H1 (cell line): ENCODE data around the gene ZNF280C. TPM values are rescaled to one million over a fixed set of nuclear protein-coding genes. Genes with fewer than 3 reads are reported as not detected.

Experiments
- CTCF ChIA-PET: fragments of 300-600 bp; sonication (Branson Sonifier 250); formaldehyde crosslinking; loops from one replicate; lab custom pipeline; 2021; ENCODE audit not compliant: partially characterized antibody; lab: Charles Lee
- POLR2A ChIA-PET: fragments of 300-600 bp; sonication (Branson Sonifier 250); formaldehyde crosslinking; loops from one replicate; lab custom pipeline; 2021; ENCODE audit warnings: inconsistent platforms; ENCODE audit not compliant: partially characterized antibody; lab: Charles Lee
- DNase-seq, 2 experiments: peaks; one replicate each; pipeline versions ENCODE4 v3.0.0 to v3.0.0-alpha.2; 2010 to 2022; ENCODE audit warnings: low spot score in 2 of 2, low read depth in 1 of 2, mixed read lengths in 1 of 2
- FAIRE-seq: peaks from 2 replicates; lab custom pipeline; 2011; peaks lifted over from hg19 to GRCh38; lab: Jason Lieb, UNC
- H2AFZ ChIP-seq: 2 replicates; pipeline ENCODE4 v1.8.1; 2012; ENCODE audit warnings: low read length, inconsistent platforms
- H2AK5ac ChIP-seq: 2 replicates; pipeline ENCODE4 v1.6.1; 2013; ENCODE audit warnings: low read depth, low read length
- H2BK120ac ChIP-seq: replicated peaks from 2 replicates; pipeline ENCODE3; 2013; ENCODE audit warnings: low read depth, low read length, inconsistent platforms
- H2BK12ac ChIP-seq: 2 replicates; pipeline ENCODE4 v1.6.1; 2013; ENCODE audit warnings: low read depth, low read length
- H2BK15ac ChIP-seq: 2 replicates; pipeline ENCODE4 v1.6.1; 2013; ENCODE audit warnings: low read length
- H2BK20ac ChIP-seq: 2 replicates; pipeline ENCODE4 v1.6.1; 2013; ENCODE audit warnings: low read length
- H2BK5ac ChIP-seq: 2 replicates; pipeline ENCODE4 v1.6.1; 2013; ENCODE audit warnings: low read depth, low read length
- H3K14ac ChIP-seq: 2 replicates; pipeline ENCODE4 v1.6.1; 2013; ENCODE audit warnings: inconsistent platforms; ENCODE audit not compliant: insufficient read length
- H3K18ac ChIP-seq: 2 replicates; pipeline ENCODE4 v1.6.1; 2013; ENCODE audit warnings: low read length; ENCODE audit errors: extremely low read depth
- H3K23ac ChIP-seq: 2 replicates; pipeline ENCODE4 v1.6.1; 2013; ENCODE audit warnings: inconsistent platforms; ENCODE audit not compliant: insufficient read length
- H3K23me2 ChIP-seq: 2 replicates; pipeline ENCODE4 v1.6.1; 2013; ENCODE audit warnings: low read depth, low read length
- H3K27ac ChIP-seq: 2 replicates; pipeline ENCODE4 v1.6.1; 2011; ENCODE audit warnings: low read depth, low read length, inconsistent platforms
- H3K27me3 ChIP-seq, 4 experiments: replicated peaks in 1 of 4; 1 replicate in 1 of 4; 2 replicates in 3 of 4; pipeline versions ENCODE4 v1.6.1 to v1.8.1; 2011 to 2013; ENCODE audit warnings: low read length in 3 of 4, mild to moderate bottlenecking in 3 of 4, inconsistent platforms in 2 of 4, mixed read lengths in 2 of 4, moderate library complexity in 1 of 4; ENCODE audit not compliant: control insufficient read depth in 3 of 4, insufficient read depth in 3 of 4; ENCODE audit errors: extremely low read depth in 1 of 4
- H3K36me3 ChIP-seq, 4 experiments: 2 replicates each; pipeline versions ENCODE4 v1.6.1 to v1.8.1; 2011 to 2013; ENCODE audit warnings: mild to moderate bottlenecking in 4 of 4, low read length in 3 of 4, moderate library complexity in 2 of 4, control low read depth in 1 of 4, inconsistent platforms in 1 of 4; ENCODE audit not compliant: insufficient read depth in 4 of 4, control insufficient read depth in 2 of 4
- H3K4ac ChIP-seq: replicated peaks from 2 replicates; pipeline ENCODE3; 2013; ENCODE audit warnings: low read length, low read depth, mixed read lengths, inconsistent platforms; ENCODE audit not compliant: insufficient read length
- H3K4me1 ChIP-seq, 4 experiments: replicated peaks in 1 of 4; 1 replicate in 1 of 4; 2 replicates in 3 of 4; pipeline versions ENCODE4 v1.6.1 to v1.8.1; 2011 to 2013; ENCODE audit warnings: low read length in 3 of 4, inconsistent platforms in 2 of 4, mixed read lengths in 1 of 4; ENCODE audit not compliant: insufficient read depth in 4 of 4, control insufficient read depth in 3 of 4
- H3K4me2 ChIP-seq, 2 experiments: 2 replicates each; pipeline versions ENCODE4 v1.6.1 to v1.8.1; 2011 to 2013; ENCODE audit warnings: low read depth in 2 of 2, low read length in 2 of 2, control low read depth in 1 of 2, inconsistent platforms in 1 of 2, mild to moderate bottlenecking in 1 of 2; ENCODE audit not compliant: insufficient read depth in 1 of 2
- H3K4me3 ChIP-seq, 4 experiments: fragments of 200-600, 300-600 bp in 1 of 4; sonication (generic), shearing (Covaris generic), sonication (Bioruptor Twin) in 1 of 4; 2 replicates each; pipeline versions ENCODE4 v1.5.1 to v1.8.1; 2011 to 2016; ENCODE audit warnings: low read length in 4 of 4, low read depth in 3 of 4, control low read depth in 2 of 4, inconsistent platforms in 2 of 4, mild to moderate bottlenecking in 2 of 4, mixed read lengths in 1 of 4, moderate library complexity in 1 of 4; ENCODE audit not compliant: insufficient read depth in 2 of 4; ENCODE audit errors: extremely low read depth in 1 of 4
- H3K56ac ChIP-seq: replicated peaks from 2 replicates; pipeline ENCODE3; 2013; ENCODE audit warnings: low read depth, mild to moderate bottlenecking, mixed read lengths, low read length, inconsistent platforms; ENCODE audit not compliant: insufficient read length
- H3K79me1 ChIP-seq: 2 replicates; pipeline ENCODE4 v1.6.1; 2013; ENCODE audit warnings: low read depth, low read length, control low read depth
- H3K79me2 ChIP-seq, 2 experiments: 2 replicates each; pipeline versions ENCODE4 v1.6.1 to v1.8.1; 2012 to 2013; ENCODE audit warnings: low read length in 2 of 2, mild to moderate bottlenecking in 2 of 2, inconsistent platforms in 1 of 2; ENCODE audit not compliant: insufficient read depth in 2 of 2, control insufficient read depth in 1 of 2
- H3K9ac ChIP-seq, 4 experiments: replicated peaks in 1 of 4; 1 replicate in 1 of 4; 2 replicates in 3 of 4; pipeline versions ENCODE4 v1.6.1 to v1.8.1; 2011 to 2013; ENCODE audit warnings: low read depth in 3 of 4, low read length in 3 of 4, control low read depth in 2 of 4, mild to moderate bottlenecking in 2 of 4, moderate library complexity in 2 of 4, inconsistent platforms in 1 of 4; ENCODE audit errors: extremely low read depth in 1 of 4
- H3K9me3 ChIP-seq, 2 experiments: 2 replicates each; pipeline versions ENCODE4 v1.6.1 to v1.8.1; 2012 to 2013; ENCODE audit warnings: mild to moderate bottlenecking in 2 of 2, moderate library complexity in 2 of 2, control low read depth in 1 of 2, inconsistent platforms in 1 of 2, low read depth in 1 of 2, low read length in 1 of 2, mixed read lengths in 1 of 2; ENCODE audit not compliant: insufficient read depth in 2 of 2
- H4K20me1 ChIP-seq, 2 experiments: replicated peaks in 1 of 2; 2 replicates each; pipeline versions ENCODE3 to v1.8.1; 2011 to 2013; ENCODE audit warnings: inconsistent platforms in 2 of 2, low read length in 2 of 2, mild to moderate bottlenecking in 1 of 2; ENCODE audit not compliant: insufficient read depth in 2 of 2, control insufficient read depth in 1 of 2
- H4K5ac ChIP-seq: 2 replicates; pipeline ENCODE4 v1.6.1; 2013; ENCODE audit warnings: low read length, low read depth, mixed read lengths, inconsistent platforms; ENCODE audit not compliant: insufficient read length
- H4K8ac ChIP-seq: 2 replicates; pipeline ENCODE4 v1.8.0; 2013; ENCODE audit warnings: mild to moderate bottlenecking, moderate library complexity, low read length, inconsistent platforms; ENCODE audit not compliant: insufficient read depth; ENCODE audit errors: extremely low read depth
- H4K91ac ChIP-seq: replicated peaks from 2 replicates; pipeline ENCODE3; 2013; ENCODE audit warnings: low read length, mixed read lengths, inconsistent platforms; ENCODE audit not compliant: insufficient read length
- CHD1 ChIP-seq: IDR thresholded peaks from 2 replicates; pipeline ENCODE4 v1.6.1; 2012; ENCODE audit warnings: low read depth, low read length, improper control_type of control experiment
- CREB1 ChIP-seq: IDR thresholded peaks from 2 replicates; pipeline ENCODE4 v1.6.1; 2012; ENCODE audit warnings: inconsistent platforms
- HDAC6 ChIP-seq: IDR thresholded peaks from one replicate; pipeline ENCODE4 v1.7.1; 2012; ENCODE audit warnings: low read depth, mild to moderate bottlenecking, inconsistent platforms, low read length, moderate library complexity
- KDM1A ChIP-seq: fragments of 200-600, 300-600 bp; sonication (generic); IDR thresholded peaks from 2 replicates; pipeline ENCODE4 v1.7.1; 2016; ENCODE audit warnings: mild to moderate bottlenecking, low read length, borderline replicate concordance
- NANOG ChIP-seq: IDR thresholded peaks from 2 replicates; pipeline ENCODE4 v1.6.1; 2011; ENCODE audit warnings: low read length, low read depth, mild to moderate bottlenecking, inconsistent platforms; ENCODE audit not compliant: insufficient read depth, poor library complexity, severe bottlenecking
- RNF2 ChIP-seq: fragments of 200-900, 300-1000 bp; sonication (generic); IDR thresholded peaks from 2 replicates; pipeline ENCODE4 v1.7.1; 2016; ENCODE audit warnings: borderline replicate concordance, low read depth, mild to moderate bottlenecking, antibody characterized with exemption, low read length; ENCODE audit not compliant: poor library complexity, severe bottlenecking; ENCODE audit errors: missing control alignments
- SIRT6 ChIP-seq: IDR thresholded peaks from one replicate; pipeline ENCODE4 v1.7.1; 2012; ENCODE audit warnings: low read length, inconsistent platforms
- SP1 ChIP-seq: IDR thresholded peaks from 2 replicates; pipeline ENCODE4 v1.6.1; 2011; ENCODE audit warnings: low read depth, low read length
- SRF ChIP-seq: IDR thresholded peaks from 2 replicates; pipeline ENCODE4 v1.6.1; 2011; ENCODE audit warnings: mild to moderate bottlenecking, low read depth, low read length, moderate library complexity
- polyA plus RNA-seq, 7 experiments: library from polyadenylated mRNA; depleted of rRNA in 3 of 7; stranded (reverse) in 5 of 7; unstranded in 2 of 7; fragments of >200 nt in 5 of 7; fragments of 200-250 nt in 2 of 7; gene quantifications; 1 replicate in 5 of 7; 2 replicates in 1 of 7; 4 replicates in 1 of 7; pipeline versions ENCODE4 v1.2.1 to v1.2.3, GENCODE V29; 2011 to 2013; ENCODE audit warnings: missing spikeins in 2 of 7, mixed read lengths in 2 of 7
- total RNA-seq: library from RNA; stranded (reverse); fragmentation: NEBNext Ultra II Directional; extraction: Animal tissue kit (Norgen Biotek cat#: 25700); gene quantifications from 2 replicates; pipeline ENCODE4 v1.2.1, GENCODE V29; 2021
- TF ChIP-seq, protein P1 (sequence below): IDR thresholded peaks from 2 replicates; pipeline ENCODE4 v1.6.1; 2012; ENCODE audit warnings: inconsistent platforms

Gene ZNF280C
- total and polyA plus RNA-seq, 2 of the 8 experiments (the other 6 are each of a cell fraction or from before 2014, with no cell fraction given) = 8.4 to 13.4 TPM

GRCh38 chrX:130245441-130245840 lies 23.3 kb downstream of the ZNF280C start:
- Histone ChIP-seq H3K4me1 (no peaks in the 10 kb centered on the region), H2AFZ (no peak overlapping the region), H3K18ac (no peak overlapping the region), H4K8ac (no peak overlapping the region), H3K9me3 (no peaks in the 10 kb centered on the region), H3K4me2 (no peak overlapping the region), H2BK20ac (no peak overlapping the region), H3K79me1 (0 out of 2 replicates have a peak, but pooled peaks cover 3% of the 10 kb centered on the region), H2BK5ac (no peak overlapping the region), H3K56ac (no peak overlapping the region), H4K5ac (no peak overlapping the region), H3K23ac (no peak overlapping the region), H3K4me3 (no peak overlapping the region), H3K4ac (no peak overlapping the region), H2BK120ac (no peak overlapping the region), H3K27me3 (no peaks in the 10 kb centered on the region), H3K9ac (no peak overlapping the region), H3K14ac (no peak overlapping the region), H2BK12ac (no peak overlapping the region), H3K36me3 (peaks cover 0 to 44% (median 17%) of the 10 kb centered on the region in 4 experiments; a peak in 3 of 8 replicates), H3K27ac (no peak overlapping the region), H4K20me1 (peaks cover 0 to 7% of the 10 kb centered on the region in 2 experiments), H3K79me2 (peaks cover 0 to 15% of the 10 kb centered on the region in 2 experiments; a peak in 2 of 4 replicates), H2BK15ac (no peak overlapping the region), H3K23me2 (no peaks in the 10 kb centered on the region), H2AK5ac (no peak overlapping the region), H4K91ac (no peak overlapping the region)
- no peak for DNase-seq
- FAIRE-seq = no peak
- POLR2A ChIA-PET = no interaction called here
- TF ChIP-seq, protein P1, sequence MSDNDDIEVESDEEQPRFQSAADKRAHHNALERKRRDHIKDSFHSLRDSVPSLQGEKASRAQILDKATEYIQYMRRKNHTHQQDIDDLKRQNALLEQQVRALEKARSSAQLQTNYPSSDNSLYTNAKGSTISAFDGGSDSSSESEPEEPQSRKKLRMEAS = no peak
- TF ChIP-seq KDM1A (no peak), NANOG (no peak), SRF (no peak), SP1 (no peak), SIRT6 (no peak), CHD1 (no peak), HDAC6 (no peak), RNF2 (no peak), CREB1 (no peak)
- CTCF ChIA-PET = no interaction called here
